ENCODE measurements around the gene PASK.

PASK gene

DNA sequence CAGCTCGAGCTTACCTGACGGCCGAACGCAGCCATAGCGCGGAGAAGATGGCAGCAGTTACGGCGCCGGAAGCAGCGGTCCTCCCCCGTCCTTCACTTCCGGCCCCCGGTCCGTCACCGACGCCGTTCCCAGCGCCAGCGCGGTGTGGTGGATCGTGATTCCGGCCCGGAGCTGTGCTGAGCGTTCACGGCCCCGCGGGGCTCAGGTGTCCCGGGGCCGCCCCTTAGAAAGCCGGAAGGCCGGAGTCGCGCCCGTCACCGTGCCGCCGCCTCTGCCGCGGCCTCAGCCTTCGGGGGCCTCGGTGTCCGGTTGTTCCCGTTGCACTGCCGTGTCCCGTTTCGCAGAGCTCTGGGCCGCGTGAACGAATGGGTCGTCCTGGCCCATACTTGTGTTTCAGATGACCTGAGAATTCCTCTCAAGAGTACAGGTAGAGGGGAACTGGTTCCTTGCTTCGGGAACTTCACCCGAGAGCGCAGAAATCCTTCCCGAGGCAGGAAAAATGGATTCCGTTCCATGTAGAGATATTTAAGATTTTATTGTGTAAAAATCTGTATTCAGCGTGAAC lies 47.0 kb downstream of the PASK start, which contains the start of gene MTERF4:
TSS of gene MTERF4 (minus strand) at position 49 of the 565 bp plus-strand sequence. CDS start at position 35, 14 bp downstream.
- DNase-seq = peak; percentile 50

DNA sequence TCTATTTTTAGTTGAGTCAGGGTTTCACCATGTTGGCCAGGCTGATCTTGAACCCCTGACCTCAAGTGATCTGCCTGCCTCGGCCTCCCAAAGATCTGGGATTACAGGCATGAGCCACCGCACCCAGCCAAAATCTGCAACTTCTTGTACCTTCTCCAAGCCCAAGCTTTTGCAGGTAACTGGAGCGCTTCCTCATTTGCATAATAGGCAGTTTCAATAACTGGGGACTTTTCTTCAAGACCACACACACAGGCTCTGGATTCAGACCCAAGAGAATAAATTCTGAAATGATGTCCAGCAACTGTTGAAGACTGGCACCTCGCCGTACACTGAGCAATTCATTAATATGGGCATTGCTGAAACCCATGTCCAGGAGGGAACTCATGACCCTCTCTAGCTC lies 50.0 kb downstream of the PASK start:
- DNase-seq = no peak

DNA sequence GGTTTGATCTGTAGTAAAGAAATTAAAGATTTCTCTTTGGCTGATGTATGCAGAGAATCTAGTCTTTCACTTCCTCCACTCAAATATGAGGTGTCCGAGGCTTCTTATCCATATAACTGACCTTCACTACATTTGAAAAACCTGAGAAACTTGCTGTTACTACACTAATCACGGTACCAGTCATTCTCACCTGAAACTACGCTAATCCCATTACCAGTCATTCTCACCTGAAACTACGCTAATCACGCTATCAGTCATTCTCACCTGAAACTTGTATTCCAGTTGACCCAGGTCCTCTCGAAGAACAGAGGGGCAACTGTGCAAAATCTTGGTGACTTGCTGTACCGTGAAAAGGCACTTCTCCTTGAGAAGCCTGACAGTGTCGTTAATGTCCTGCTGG lies 52.3 kb downstream of the PASK start:
- no peak for DNase-seq

DNA sequence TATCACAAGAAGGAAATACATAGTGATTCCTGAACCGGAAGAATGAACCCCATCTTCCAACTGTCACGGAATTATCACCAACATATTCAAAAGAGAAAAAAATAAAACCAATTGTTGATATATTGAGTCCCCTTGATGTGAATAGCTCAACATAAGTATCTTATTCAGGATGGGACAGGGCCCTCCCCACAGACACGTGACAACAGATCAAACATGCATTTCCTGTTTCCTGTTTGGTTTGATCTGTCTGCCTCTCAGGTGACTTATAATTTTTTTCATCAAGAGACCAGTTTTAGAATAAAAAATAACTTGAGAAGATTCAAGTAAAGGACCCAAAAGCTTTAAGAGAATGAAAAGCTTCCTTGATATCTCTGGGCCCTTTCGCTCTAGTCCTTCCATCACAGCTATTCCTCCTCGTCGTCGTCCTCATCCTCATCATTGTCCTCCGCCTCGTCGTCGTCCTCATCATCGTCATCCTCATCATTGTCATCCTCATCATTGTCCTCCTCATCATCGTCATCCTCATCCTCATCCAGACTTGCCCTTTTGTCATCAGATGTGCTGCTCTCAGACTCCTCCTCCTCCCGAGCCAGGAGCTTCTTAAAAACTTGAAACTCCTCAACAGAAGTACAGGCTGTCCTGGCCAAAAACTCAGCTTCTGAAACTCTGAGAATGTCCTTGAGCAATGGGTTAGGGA lies 53.5 kb downstream of the PASK start:
- no peak for DNase-seq

DNA sequence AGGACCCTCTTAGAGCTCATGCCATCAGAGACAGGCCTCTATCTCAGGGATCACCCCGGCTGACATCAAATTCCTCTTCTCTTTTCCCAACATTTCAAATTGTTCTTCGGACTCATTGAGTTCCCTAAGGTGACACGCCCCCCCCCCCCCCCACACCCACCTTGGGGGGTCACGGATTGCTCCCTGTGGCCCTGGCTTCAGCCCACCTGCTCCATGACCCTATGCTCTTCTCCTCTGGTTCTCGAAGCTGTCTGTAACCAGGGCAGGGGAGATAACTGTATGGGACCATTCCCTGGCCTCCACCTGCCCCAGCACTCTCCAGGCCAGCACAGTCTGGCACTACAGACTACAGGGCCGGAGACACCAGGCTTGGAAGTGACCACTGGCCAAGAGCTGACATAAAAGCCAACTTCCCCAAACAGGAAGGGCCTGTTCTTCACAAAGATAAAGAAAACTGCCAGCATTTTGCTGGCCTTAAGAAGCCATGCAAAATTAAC lies 54.3 kb downstream of the PASK start:
- DNase-seq = no peak

DNA sequence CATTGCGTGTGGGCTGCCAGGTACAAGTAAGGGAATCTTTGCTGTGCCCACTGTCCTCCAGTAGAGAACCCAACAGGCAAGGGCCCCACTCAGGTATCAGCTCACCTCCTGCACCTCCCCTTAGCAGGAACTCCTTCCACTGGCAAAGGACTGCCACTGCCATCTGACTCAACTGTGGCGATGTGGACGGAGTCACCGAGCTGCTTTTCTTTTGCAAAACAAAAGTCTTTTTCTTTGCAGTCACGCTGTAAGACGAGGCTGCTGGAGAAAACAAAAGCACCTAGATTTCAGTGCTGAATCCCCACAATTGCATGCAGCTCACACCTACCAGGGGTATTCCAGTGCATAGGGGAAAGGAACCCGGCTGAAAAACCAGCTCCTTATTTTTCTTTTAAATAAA lies 55.1 kb downstream of the PASK start:
- no peak for DNase-seq

DNA sequence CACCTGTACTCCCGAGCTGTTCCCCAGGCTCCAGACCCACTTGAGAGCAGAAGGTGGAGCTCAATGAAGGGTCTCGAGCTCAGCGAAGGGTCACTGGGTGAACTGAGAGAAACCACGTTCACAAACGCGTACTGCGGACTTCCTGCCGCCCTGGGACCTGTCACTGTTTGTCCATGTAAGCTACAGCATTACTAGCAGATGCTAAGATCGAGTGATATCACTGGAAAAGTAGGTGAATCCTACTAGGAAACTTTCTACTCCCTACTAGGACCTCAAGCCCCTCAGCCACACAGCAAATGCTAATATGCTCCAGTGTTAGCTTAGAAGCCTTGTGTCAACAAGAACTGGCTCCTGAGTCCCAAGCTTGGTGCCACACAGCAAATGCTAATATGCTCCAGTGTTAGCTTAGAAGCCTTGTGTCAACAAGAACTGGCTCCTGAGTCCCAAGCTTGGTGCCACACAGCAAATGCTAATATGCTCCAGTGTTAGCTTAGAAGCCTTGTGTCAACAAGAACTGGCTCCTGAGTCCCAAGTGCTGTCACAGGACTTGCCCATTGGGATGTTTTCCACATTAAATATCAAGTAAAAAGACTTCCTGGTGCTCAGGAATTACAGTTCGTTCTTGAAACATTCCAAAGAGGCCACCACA lies 56.0 kb downstream of the PASK start:
- DNase-seq = peak; percentile 69

DNA sequence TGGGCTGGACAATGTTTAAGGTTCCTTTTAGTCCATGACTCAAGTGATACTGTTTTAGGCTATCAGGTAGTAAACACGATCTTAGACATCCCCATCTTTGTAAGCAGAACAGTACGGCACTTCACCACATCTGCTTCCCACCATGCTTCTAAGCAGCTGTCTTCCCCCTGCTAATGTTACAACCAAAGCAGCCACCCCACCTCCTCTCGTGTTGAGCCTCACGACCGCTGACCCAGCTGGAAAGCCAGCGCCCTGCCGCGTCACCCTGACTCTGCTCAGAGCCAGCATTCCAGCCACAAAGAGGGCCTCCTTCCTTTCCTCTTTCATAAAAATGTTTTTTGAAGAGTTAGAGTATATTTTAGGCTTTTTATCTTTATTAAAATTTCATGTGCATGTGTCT lies 56.6 kb downstream of the PASK start:
- DNase-seq = no peak

DNA sequence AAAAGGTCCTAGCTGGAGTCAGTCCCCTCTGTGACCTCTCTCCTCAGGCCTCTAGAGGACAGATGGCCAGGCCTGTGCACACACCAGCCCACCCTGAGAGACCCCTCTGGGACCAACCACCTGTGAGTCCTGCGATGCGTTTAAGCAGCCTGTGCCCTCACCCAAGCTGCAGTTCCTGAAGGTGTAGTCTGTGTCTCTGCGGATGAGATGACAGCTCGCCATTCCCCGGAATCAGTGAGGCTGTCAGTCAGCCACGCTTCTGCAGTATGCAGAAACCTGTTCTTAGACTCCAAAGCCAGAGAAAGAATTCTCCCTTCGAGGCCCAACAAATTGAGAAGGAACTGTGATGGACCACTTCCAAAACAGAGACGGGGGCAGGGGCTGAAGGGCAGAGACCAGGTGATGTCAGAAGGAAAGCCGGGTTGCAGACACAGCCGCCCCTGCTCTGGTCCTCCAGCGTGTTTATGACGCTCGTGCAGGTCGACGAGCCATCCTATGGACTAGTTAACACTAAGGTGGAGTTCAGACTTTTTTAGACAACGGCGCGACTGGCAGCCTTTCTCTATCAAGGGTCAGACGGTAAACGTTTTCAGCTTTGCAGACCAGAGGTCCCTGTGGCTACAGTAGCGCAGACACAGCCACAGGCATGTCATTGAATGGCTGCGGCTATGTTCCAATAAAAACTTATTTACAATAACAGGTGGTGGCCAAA lies 57.4 kb downstream of the PASK start:
- DNase-seq = peak; percentile 13

DNA sequence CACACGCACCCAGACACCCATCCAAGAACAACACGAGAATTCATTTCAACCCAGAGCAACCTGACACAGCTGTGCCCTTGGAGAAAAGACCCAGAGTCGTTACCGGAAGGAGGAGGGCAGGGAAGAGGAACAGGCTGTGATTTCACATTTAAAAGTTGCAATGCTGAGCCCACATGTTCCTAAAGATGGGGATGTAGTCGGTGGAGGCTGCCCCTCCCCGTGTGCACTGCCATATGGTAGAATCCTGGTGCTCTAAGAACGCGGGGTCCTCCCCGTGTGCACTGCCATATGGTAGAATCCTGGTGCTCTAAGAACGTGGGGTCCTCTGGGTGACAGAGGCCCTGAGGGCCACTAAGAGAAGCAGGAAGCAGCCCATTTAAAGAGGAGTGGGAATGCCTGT lies 58.1 kb downstream of the PASK start:
- no peak for DNase-seq

DNA sequence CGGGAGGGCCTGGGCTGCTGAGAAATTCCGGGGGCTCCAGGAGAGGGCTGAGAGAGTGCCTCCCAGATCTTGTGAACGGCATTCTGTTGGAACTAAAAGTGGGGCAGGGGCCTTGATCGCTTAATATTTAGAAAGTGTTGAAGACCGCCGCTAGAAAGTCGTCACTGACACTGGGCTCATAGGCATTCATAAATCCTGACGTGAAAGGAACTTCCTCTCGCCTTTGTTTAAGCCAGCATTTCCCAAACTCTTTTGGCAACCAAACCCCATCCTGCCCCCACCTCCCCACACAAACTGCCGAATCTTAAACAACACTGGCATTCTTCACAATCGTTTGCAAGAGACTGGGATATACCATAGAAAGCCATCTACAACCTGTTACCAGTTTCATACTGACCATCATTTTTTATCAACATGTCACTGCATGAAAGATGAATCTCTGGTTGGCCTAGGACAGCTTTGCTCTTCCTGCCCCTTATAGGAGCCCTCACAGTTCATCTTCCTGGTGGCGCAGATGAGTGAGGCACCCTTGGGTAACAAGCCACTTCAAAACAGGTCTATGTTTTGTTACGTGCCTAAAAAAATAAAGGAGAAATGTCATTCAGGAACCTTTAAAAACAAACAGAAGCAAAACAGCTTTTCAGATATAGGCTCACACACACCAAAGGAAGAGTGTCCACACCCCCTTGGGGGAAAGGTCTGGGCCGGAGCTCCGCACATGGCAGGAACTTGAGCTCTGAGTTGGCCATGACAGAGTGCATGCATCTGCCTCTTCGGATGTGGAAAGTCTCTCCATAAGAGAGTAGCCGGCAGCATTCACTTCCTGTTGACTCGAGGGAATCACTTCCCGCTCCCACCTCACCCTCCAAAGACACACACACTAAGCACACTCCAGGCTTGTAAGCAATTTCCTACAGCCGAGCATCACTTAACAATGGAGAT lies 60.2 kb downstream of the PASK start:
- DNase-seq = no peak

DNA sequence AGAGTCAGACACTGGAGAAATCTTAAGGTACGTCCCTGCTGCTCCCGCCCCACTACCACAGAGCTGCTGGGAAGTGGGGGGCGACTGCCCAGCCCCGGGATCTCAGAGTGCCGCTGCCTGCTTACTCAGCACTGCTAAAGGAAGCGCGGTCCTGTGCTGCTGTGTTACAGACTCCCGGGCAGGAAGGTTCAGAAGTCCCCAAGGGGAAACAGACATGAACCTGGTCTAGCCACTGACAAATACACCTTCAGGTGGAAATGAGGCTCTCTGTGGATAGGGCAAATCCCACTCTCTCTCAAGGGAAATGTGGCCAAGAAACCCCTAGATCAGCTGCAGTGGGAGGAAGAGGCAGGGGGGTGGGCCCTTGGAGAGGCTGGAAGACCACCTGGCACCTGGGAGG lies 60.9 kb downstream of the PASK start:
- no peak for DNase-seq

DNA sequence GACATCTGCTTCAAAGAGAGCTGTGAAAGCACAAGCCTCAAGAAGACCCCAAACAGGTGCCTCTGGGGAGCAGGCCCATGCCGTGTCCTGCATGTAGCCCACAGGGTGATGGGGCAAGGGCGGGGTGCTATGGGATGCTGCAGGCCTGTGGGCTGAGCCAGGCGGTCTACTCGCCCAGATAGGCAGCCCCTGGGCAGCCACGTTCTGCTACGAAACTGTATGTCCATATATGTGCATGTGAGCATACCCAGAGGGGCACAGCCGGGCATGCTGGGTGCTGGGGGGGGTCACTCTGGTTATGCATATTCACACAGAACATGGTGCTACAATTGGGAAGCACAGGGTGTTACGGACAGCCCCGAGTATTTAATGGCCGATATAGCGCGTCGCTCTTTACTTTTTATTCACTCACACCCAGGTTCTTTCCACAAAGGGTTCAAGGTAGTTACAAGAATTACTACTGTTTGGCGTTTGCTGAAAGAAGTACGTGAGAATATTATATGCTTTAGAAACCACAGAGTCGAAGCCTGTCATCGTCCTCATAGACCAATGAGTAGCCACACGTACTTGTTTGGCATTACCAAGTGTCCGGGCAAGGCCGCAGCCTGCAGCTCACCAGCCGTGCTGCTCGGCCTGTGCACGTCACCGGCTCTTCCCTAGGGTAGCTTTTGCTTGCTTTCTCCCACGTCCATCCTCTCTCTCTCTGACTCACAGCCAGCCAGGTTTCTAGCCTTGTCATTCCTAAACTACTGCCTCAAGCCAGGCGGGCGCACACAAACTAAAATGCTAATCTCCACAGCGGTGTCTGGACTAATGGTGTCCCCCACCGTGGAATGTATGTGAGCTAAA lies 61.6 kb downstream of the PASK start:
- DNase-seq = no peak

DNA sequence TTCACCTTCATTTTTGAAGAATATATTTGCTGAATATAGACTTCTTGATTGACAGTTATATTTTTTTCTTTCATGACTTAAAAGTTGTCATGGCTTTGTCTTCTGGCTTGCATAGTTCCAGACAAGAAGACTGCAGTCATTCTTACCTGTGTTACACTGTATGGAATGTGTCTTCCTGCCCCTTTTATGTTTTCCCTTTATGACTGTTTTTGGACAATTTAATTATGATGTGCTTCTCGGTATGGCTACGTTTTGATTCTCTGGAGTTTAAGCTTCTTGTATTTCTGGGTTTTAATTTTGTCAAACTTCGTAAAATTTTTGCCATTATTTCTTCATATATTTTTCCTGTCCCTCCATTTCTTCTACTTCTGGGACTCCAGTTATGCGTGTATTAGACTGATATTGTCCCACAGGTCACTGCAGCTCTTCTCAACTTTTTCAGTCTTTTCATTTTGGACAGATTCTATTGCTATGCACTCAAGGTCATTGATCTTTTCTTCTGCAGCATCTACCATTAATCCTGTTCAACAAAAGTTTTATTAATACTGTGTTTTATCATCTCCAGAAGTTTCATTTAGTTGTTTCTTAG lies 64.3 kb downstream of the PASK start:
- DNase-seq = no peak

DNA sequence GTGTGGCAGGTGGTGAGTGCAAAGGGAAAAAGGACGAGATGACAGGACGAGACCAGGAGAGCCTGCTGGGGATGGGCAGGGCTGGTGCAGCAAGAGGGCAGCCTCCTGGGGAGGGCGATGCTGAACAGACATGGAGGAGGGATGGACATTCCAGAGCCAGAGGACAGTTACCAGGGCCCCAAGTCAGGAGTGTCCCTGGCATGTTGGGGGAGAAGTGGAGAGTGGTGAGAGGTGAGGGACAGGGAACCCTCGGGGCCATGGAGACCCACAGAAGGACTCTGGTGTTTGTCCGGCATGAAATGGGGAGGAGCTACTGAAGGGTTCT lies 66.2 kb downstream of the PASK start:
- no peak for DNase-seq

DNA sequence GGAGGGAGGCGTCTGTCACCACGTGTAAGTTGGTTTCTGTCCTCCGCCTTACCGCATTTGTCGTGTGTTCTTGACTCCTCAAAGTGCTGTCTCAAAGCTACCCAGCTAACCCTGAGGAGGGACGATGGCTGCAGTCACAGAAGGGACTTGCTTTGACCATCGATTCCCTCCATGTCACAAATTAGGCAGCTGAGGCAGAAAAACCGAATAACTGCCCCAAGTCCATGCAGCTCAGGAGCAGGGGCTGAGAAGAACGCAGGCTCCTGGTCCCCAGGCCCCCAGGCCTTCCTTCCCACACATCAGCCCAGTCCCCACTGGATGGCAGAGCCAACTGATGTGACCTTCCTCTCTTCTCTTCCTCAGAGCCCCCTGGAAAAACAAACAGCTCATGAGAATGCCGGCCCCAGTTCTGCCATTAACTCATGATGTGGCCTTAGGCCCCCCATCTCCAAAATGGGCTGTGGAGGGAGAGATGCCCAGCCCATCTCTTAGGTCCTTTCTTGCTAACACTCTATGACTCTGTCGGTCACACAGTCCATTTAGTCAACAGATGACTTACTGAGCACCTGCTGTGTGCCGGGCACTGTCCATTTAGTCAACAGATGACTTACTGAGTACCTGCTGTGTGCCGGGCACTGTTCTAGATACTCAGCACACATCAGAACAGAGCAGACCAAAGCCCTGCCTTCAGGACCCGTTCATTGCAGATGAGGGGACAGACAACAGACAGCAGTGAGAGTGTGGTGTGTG lies 66.8 kb downstream of the PASK start:
- no peak for DNase-seq

DNA sequence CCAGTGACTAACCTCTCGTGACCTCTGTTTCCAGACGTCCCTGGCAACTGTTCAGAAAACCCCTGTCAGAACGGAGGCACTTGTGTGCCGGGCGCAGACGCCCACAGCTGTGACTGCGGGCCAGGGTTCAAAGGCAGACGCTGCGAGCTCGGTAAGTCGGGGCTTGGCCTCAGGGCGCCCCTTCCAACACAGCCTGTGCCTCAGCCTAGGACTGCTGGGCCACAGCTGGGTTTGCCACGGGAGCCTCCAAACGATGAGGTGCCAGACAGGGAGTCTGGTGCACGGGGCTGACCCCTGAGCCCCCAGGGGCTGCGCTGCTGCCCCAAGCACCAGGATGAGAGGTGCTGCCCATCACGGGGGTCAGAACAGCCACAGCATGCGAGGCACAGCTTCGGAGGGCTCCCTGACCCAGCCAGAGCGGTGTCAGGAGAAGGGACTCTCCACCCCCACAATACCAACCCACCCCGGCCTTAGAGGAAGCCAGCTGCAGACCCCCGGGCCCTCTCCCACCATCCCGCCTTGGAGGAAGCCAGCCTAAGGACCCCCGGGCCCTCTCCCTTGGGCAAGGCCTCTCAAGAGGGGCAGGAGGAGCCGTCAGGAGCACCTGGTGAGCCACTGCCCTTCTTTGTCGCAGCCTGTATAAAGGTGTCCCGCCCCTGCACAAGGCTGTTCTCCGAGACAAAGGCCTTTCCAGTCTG lies 67.5 kb downstream of the PASK start:
- DNase-seq = no peak

DNA sequence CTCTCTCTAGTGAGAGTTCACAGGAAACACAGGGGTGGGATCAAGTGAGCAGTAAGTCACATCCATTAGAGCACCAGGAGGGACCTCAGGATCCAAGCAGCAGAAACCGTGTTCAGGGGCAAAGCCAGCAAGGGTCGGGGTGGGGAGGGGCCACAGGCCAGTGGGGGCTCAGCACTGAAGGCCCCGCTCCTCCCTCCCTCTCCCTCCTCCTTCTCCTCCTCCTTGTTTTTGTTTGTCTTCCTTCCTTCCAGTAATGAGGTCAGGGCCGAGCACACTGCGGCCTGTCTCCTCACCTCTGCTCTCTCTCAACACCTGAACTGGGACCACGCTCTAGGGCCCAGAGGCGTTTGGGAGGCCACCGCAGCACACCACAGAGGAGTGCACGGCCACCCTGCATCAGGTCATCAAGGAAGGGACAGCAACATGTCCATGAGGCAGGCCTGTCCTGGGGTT lies 68.1 kb downstream of the PASK start:
- DNase-seq = no peak

DNA sequence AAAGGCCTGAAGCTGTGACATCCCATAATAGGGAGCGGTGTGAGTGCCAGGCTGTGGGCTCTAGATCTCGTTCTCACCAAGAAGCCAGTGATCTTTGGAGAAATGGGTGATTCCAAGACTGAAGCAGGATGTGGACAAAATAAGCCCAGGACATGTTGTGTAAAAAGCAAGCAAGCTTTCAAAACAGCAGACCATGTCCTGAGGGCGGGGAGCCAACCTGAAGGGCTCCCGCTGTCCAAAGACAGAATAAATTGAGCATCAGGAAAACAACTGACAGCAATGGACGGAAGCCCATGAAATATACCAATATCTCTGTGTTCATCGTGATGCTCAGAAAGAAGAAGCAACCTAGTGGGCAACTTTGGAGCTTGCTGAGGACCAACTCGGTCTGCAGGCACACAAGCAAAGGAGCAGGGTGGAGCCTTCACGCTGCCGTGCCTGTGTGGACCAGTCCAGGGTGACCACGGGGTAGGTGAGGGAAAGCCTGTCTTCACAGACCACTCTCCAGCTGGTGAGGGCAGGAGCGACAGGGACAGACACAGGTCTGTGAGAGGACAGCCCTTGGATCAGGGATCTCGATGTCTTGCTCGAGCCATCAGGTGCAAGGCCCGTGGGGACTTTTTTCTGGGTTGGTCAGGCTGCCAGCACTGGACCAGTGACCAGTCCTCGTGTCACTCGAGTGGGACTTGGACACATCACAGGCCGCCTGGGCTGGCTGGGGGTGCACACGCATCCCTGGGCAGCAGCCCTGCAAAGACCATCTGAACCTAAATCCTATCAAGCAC lies 68.7 kb downstream of the PASK start:
- no peak for DNase-seq
